Measurements from ENCODE around the gene TIGD1.
A peak's percentile ranks its signal among the peaks of the same experiment; 100 is the strongest.

The TIGD1 gene

DNA sequence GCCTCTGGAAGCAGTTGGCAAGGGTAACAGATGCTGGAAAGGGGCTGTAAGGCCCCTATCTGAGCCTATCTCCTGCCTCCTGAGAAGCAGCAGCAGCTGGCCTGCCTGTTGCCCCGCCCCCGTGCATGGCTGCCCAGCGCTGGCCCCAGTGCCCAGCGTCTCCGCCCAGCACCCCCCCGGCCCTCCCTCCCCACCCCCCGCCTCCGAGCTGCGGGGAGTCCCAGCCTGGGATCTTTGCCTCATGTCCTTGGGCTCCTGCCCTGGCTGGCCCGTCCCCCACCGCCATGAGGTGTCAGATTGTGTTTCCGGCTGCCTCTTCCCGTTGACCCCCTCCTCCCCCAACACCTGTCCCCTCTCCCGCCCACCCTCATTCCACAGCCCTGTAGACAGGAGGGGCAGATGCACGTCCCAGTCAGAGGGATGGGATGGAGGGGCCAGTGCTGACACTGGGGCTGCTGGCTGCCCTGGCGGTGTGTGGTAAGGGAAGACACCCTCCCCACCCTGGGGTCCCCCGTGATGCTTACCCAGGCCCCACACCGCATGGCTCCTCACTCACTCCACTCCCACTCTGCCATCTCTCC, 24.5 kb downstream of the TIGD1 start, which contains the start of gene CHRND:
CHRND (plus strand) TSS at position 370 of the 581 bp plus-strand sequence; CDS start at position 426, 56 bp downstream.
- TF ChIP-seq, protein P1, sequence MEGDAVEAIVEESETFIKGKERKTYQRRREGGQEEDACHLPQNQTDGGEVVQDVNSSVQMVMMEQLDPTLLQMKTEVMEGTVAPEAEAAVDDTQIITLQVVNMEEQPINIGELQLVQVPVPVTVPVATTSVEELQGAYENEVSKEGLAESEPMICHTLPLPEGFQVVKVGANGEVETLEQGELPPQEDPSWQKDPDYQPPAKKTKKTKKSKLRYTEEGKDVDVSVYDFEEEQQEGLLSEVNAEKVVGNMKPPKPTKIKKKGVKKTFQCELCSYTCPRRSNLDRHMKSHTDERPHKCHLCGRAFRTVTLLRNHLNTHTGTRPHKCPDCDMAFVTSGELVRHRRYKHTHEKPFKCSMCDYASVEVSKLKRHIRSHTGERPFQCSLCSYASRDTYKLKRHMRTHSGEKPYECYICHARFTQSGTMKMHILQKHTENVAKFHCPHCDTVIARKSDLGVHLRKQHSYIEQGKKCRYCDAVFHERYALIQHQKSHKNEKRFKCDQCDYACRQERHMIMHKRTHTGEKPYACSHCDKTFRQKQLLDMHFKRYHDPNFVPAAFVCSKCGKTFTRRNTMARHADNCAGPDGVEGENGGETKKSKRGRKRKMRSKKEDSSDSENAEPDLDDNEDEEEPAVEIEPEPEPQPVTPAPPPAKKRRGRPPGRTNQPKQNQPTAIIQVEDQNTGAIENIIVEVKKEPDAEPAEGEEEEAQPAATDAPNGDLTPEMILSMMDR (conservative IDR thresholded peaks at IDR 0.05; ENCODE audit: low read depth, low read length) = no peak
- no peak for DNase-seq (ENCODE audit: low read depth)
- H3K4me3 ChIP-seq (ENCODE audit: low read depth, low read length) = no peak within 1 kb of the TSS

DNA sequence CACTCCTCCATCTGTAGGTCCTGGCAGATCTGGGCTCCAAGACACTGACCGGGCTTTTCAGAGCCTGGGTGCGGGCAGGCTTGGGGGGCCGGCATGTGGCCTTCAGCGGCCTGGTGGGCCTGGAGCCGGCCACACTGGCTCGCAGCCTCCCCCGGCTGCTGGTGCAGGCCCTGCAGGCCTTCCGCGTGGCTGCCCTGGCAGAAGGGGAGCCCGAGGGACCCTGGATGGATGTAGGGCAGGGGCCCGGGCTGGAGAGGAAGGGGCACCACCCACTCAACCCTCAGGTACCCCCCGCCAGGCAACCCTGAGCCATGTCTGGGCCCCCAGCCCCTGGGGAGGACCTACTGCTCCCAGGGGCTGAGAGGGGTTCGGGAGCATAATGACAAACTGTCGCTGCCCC, 25.2 kb downstream of the TIGD1 start:
- no peak overlapping the region for H3K4me3 ChIP-seq (ENCODE audit: low read depth, low read length)
- TF ChIP-seq, protein P1 (conservative IDR thresholded peaks at IDR 0.05; ENCODE audit: low read depth, low read length) = no peak
- no peak for DNase-seq (ENCODE audit: low read depth)

DNA sequence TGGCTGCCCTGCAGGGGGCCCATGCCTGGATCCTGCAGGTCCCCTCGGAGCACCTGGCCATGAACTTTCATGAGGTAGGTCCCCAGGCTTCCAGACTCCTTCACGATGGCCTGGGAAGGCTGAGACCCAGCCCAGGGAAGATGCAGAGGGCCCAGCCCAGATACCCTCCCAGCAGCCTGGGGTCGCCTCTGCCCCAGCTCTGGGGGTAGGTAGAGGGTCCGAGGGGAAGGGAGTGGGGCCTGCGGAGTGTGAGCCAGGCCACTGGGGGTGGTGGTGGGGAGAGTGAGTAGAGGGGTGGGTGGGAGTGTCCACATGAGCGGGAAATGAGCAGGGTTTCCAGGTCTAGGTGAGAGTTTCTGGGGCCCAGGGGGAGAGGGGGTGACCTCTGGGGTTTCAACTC, 25.6 kb downstream of the TIGD1 start:
- no peak overlapping the region for H3K4me3 ChIP-seq (ENCODE audit: low read depth, low read length)
- TF ChIP-seq, protein P1 (conservative IDR thresholded peaks at IDR 0.05; ENCODE audit: low read depth, low read length) = no peak
- DNase-seq (ENCODE audit: low read depth) = no peak

DNA sequence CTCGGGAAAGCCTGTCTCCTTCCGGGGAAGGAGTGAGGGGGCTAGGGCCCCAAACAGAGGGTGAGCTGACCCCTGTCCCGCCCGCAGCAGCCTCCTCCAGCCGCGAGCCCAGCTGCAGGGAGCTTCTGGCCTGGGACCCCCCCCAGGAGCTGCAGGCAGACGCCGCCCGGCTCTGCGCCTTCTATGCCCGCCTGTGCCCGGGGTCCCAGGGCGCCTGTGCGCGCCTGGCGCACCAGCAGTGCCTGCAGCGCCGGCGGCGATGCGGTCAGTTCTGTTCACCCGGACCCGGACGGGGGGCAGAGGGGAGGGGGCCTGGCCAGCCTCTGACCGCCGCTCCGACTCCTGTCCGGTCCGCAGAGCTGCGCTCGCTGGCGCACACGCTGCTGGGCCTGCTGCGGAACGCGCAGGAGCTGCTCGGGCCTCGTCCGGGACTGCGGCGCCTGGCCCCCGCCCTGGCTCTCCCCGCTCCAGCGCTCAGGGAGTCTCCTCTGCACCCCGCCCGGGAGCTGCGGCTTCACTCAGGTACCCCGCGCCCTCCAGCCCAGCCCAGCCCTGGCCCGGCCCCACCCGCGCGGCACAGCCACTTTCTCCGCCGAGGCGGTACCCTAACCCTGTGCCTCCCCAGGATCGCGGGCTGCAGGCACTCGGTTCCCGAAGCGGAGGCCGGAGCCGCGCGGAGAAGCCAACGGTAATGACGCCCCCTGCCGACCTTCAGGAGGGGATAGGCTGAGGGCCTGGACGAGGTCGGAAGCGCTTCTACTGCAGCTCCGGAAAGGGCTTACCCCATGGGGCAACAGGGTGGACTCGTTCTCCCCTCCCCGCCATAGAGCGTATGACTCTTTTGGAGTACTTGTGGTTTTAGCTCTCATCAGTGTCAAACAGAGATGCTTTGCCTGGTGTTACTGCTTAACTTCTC, 26.4 kb downstream of the TIGD1 start:
- peak; percentile 17 for DNase-seq (ENCODE audit: low read depth)
- TF ChIP-seq, protein P1 (conservative IDR thresholded peaks at IDR 0.05; ENCODE audit: low read depth, low read length) = peak; percentile 22
- no peak overlapping the region for H3K4me3 ChIP-seq (ENCODE audit: low read depth, low read length)

DNA sequence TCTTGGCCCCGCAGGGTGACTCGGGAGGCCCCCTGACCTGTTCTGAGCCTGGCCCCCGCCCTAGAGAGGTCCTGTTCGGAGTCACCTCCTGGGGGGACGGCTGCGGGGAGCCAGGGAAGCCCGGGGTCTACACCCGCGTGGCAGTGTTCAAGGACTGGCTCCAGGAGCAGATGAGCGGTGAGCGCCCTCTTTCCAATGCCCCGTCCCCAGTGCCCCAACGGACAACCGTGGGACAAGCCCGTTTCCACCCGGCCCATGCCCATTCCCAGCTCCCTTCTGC, 27.0 kb downstream of the TIGD1 start:
- H3K4me3 ChIP-seq (ENCODE audit: low read depth, low read length) = no peak overlapping the region
- no peak for DNase-seq (ENCODE audit: low read depth)
- TF ChIP-seq, protein P1 (conservative IDR thresholded peaks at IDR 0.05; ENCODE audit: low read depth, low read length) = no peak

DNA sequence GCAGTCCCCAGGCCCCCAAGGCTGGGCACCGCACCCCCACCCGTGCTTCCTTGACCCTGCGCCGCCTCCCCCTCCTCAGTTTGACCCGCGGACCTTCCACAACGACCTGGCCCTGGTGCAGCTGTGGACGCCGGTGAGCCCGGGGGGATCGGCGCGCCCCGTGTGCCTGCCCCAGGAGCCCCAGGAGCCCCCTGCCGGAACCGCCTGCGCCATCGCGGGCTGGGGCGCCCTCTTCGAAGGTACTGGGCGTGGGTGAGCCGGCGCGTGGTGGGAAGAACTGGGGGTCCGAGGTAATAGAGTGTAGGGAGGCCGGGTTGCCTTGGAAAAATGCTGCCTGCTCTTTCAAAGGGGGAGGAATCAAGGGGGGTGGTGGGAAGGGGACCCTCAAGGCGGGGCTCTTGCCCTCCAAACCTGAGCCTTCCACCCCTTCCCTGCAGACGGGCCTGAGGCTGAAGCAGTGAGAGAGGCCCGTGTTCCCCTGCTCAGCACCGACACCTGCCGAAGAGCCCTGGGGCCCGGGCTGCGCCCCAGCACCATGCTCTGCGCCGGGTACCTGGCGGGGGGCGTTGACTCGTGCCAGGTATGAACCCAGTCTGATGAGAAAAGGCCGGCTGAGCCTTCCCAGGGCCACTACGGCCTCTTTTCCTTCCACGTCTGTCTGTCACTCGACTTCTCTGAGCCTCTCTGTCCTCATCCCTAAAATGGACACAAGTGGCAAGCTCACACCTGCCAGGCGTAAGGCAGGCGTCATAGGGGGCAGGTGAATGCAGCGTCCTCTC, 27.5 kb downstream of the TIGD1 start:
- DNase-seq (ENCODE audit: low read depth) = no peak
- no peak overlapping the region for H3K4me3 ChIP-seq (ENCODE audit: low read depth, low read length)
- TF ChIP-seq, protein P1 (conservative IDR thresholded peaks at IDR 0.05; ENCODE audit: low read depth, low read length) = no peak
